GM18951 (cell line): ENCODE results near the gene SOHLH1.

Experiments
- POLR2A ChIP-seq: IDR thresholded peaks from 4 replicates; pipeline ENCODE4 v1.6.1; 2011; ENCODE audit warnings: mild to moderate bottlenecking; ENCODE audit not compliant: insufficient read length, insufficient read depth; ENCODE audit errors: extremely low read depth
- in situ Hi-C: fragments of 300-500 bp; cut with MboI; formaldehyde crosslinking; loops from one replicate; pipeline ENCODE4 v1.12.0; 2022; ENCODE audit warnings: low sequenced_read_pairs, mixed read lengths, inconsistent platforms; ENCODE audit not compliant: unreplicated experiment

The SOHLH1 gene

GRCh38 chr9:135662758-135663450 is 36.4 kb downstream of the SOHLH1 start, which contains the start of gene LCN9:
LCN9 (plus strand) TSS chr9:135663309; CDS start chr9:135663322, 13 bp downstream.
- no peak for TF ChIP-seq POLR2A
- in situ Hi-C loops: no loop called here

GRCh38 chr9:135661816-135662560 is 37.3 kb downstream of the SOHLH1 start:
- no peak for TF ChIP-seq POLR2A

GRCh38 chr9:135660407-135660806 is 38.9 kb downstream of the SOHLH1 start:
- TF ChIP-seq POLR2A: no peak
- in situ Hi-C loops: no loop called here

More at GRCh38 chr9:135661816-135662560, 37.3 kb downstream of the SOHLH1 start:
- in situ Hi-C loops: no loop called here

- in situ Hi-C loops: no loop called here
- TF ChIP-seq POLR2A: no peak
These were observed 40.0 kb downstream of the SOHLH1 start for GRCh38 chr9:135659252-135659651.

GRCh38 chr9:135657416-135657815 is 41.9 kb downstream of the SOHLH1 start:
- in situ Hi-C loops: no loop called here
- TF ChIP-seq POLR2A: no peak

GRCh38 chr9:135655317-135655716 is 44.0 kb downstream of the SOHLH1 start:
- TF ChIP-seq POLR2A: no peak
- in situ Hi-C loops: no loop called here

GRCh38 chr9:135650408-135650807 is 48.9 kb downstream of the SOHLH1 start:
- in situ Hi-C loops: no loop called here
- TF ChIP-seq POLR2A: no peak

- TF ChIP-seq POLR2A: no peak
- in situ Hi-C loops: no loop called here
These were observed 49.8 kb downstream of the SOHLH1 start for GRCh38 chr9:135649508-135649907.

GRCh38 chr9:135648494-135649410 is 50.5 kb downstream of the SOHLH1 start:
- in situ Hi-C loops: no loop called here

GRCh38 chr9:135647884-135648283 is 51.4 kb downstream of the SOHLH1 start:
- in situ Hi-C loops: no loop called here
- no peak for TF ChIP-seq POLR2A

More at GRCh38 chr9:135648494-135649410, 50.5 kb downstream of the SOHLH1 start:
- no peak for TF ChIP-seq POLR2A

- no peak for TF ChIP-seq POLR2A
- in situ Hi-C loops: no loop called here
These were observed 54.6 kb downstream of the SOHLH1 start for GRCh38 chr9:135644631-135645218.
